CD4-positive, CD25-positive, alpha-beta regulatory T cell (primary cell): Measurements from ENCODE around the gene LRRC3C. TPM values are rescaled to one million over a fixed set of nuclear protein-coding genes. Genes with fewer than 3 reads are reported as not detected.

Experiments used
- ATAC-seq, 2 donors: fragments of 150-1000 bp; cut with Tn5 transposase; one replicate each; pipeline ENCODE4 v1.10.0; 2021; ENCODE audit warnings: low read depth in 2 of 2, moderate number of reproducible peaks in 2 of 2, moderate library complexity in 1 of 2
- DNase-seq, 3 donors: peaks; one replicate each; pipeline versions ENCODE4 v3.0.0 to v3.0.0-alpha.2; 2012 to 2022; ENCODE audit warnings: mixed read lengths in 1 of 3
- H3K27ac ChIP-seq: one replicate; pipeline ENCODE4 v1.7.0; 2013; ENCODE audit warnings: mild to moderate bottlenecking, low read length; ENCODE audit not compliant: insufficient read depth, poor library complexity, severe bottlenecking
- H3K27me3 ChIP-seq: one replicate; pipeline ENCODE4 v1.7.0; 2013; ENCODE audit warnings: low read length; ENCODE audit not compliant: control insufficient read depth, insufficient read depth
- H3K36me3 ChIP-seq: one replicate; pipeline ENCODE4 v1.7.0; 2013; ENCODE audit warnings: mild to moderate bottlenecking, low read length, moderate library complexity; ENCODE audit not compliant: control insufficient read depth, insufficient read depth
- H3K4me1 ChIP-seq: 2 replicates; pipeline ENCODE4 v1.7.0; 2013; ENCODE audit warnings: mild to moderate bottlenecking, low read length; ENCODE audit not compliant: insufficient read depth, control insufficient read depth, poor library complexity, severe bottlenecking
- H3K4me3 ChIP-seq: one replicate; pipeline ENCODE4 v1.7.0; 2013; ENCODE audit warnings: low read depth, mild to moderate bottlenecking, low read length, moderate library complexity
- H3K9me3 ChIP-seq, 2 experiments: 1 replicate in 1 of 2; 2 replicates in 1 of 2; pipeline ENCODE4 v1.7.0; 2013; ENCODE audit warnings: low read length in 2 of 2, mild to moderate bottlenecking in 1 of 2, moderate library complexity in 1 of 2; ENCODE audit not compliant: control insufficient read depth in 2 of 2
- H3K27ac Mint-ChIP-seq, 3 donors: one replicate each; pipeline ENCODE4 v1.8.0; 2020 to 2022; ENCODE audit warnings: mild to moderate bottlenecking in 3 of 3, mixed read lengths in 3 of 3, moderate library complexity in 2 of 3
- H3K27me3 Mint-ChIP-seq: one replicate; pipeline ENCODE4 v1.8.0; 2022; ENCODE audit warnings: mild to moderate bottlenecking, mixed read lengths
- H3K36me3 Mint-ChIP-seq: one replicate; pipeline ENCODE4 v1.8.0; 2020; ENCODE audit warnings: mixed read lengths
- H3K4me1 Mint-ChIP-seq, 4 donors: one replicate each; pipeline ENCODE4 v1.8.0; 2020 to 2022; ENCODE audit warnings: mixed read lengths in 4 of 4, mild to moderate bottlenecking in 1 of 4
- H3K4me3 Mint-ChIP-seq, 4 donors: one replicate each; pipeline ENCODE4 v1.8.0; 2020 to 2022; ENCODE audit warnings: mild to moderate bottlenecking in 4 of 4, mixed read lengths in 4 of 4, moderate library complexity in 3 of 4
- H3K9me3 Mint-ChIP-seq, 7 donors: one replicate each; pipeline ENCODE4 v1.8.0; 2020 to 2022; ENCODE audit warnings: mixed read lengths in 7 of 7, mild to moderate bottlenecking in 3 of 7, moderate library complexity in 2 of 7
- polyA plus RNA-seq, 4 donors: library from polyadenylated mRNA; unstranded; fragments of 300-500 nt; fragmentation: Illumina TruSeq; gene quantifications; one replicate each; pipeline ENCODE4 v1.2.3, GENCODE V29; 2021
- total RNA-seq: library from RNA; stranded (reverse); gene quantifications from one replicate; pipeline ENCODE4 v1.2.3, GENCODE V29; 2022

Gene LRRC3C
- total and polyA plus RNA-seq, 5 donors from 2014 or later = 0.38 TPM; not detected in 4

DNA sequence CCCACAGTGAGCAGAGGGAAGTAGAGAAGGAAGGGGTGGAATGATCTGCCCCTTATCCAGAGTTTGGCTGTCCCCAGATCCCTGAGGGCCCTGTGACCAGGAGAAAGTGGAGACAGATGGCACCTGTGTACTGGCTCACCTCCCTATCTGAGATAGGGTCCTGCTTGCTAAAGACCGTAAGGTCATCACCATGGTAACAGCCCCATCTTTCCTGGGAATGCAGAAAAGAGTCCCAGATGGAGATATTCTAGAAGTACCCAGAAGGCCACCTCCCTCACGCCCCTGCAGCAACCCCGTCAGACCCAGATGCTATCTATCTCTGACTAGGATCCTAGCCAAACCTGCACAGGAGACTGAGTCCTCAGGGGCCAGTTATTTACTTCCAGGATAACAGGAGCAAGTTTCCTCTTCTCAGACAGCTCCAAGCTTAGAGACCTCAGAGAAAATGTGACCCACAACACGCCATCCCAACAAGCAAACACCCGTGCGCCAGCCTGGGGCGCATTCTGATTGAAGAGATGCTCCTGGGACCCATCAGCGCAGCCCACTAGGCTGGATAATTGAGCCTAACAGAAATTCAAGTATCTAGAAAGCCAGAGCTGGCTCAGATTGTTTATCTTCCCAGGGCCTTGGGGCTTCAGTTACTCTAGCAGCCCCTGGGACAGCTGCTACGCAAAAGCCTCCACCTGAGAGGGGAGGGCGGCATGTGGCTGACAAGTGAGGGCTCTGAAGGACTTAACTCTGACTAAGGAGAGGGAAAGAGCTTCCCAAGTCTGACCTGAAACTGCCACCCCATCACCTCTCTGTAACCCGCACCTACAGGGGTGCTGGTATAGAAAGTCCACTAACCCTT lies 2.0 kb upstream of the LRRC3C start:
- Histone ChIP-seq H3K27ac (peak overlapping the region; percentile 86), H3K4me3 (peak overlapping the region; percentile 89), H3K27me3 (no peaks in the 10 kb centered on the region), H3K9me3 (no peaks in the 10 kb centered on the region), H3K4me1 (peaks cover 56% of the 10 kb centered on the region), H3K36me3 (peaks cover 27% of the 10 kb centered on the region)
- peak overlapping the region; percentile 76 to 96 (median 96) for H3K27ac Mint-ChIP-seq
- H3K9me3 Mint-ChIP-seq = no peaks in the 10 kb centered on the region
- H3K4me3 Mint-ChIP-seq = peak overlapping the region; percentile 89 to 97 (median 94)
- peaks cover 0 to 72% (median 43%) of the 10 kb centered on the region in 4 donors for H3K4me1 Mint-ChIP-seq
- peaks cover 25% of the 10 kb centered on the region for H3K36me3 Mint-ChIP-seq
- ATAC-seq = no peak
- no peak for DNase-seq
- no peaks in the 10 kb centered on the region for H3K27me3 Mint-ChIP-seq

GRCh38 chr17:39926135-39926587 lies 1.4 kb upstream of the LRRC3C start:
- Histone ChIP-seq H3K27ac (peak overlapping the region; percentile 86), H3K27me3 (no peaks in the 10 kb centered on the region), H3K9me3 (no peaks in the 10 kb centered on the region), H3K36me3 (peaks cover 25% of the 10 kb centered on the region), H3K4me1 (peaks cover 51% of the 10 kb centered on the region), H3K4me3 (peak overlapping the region; percentile 89)
- peak overlapping the region; percentile 89 to 97 (median 94) for H3K4me3 Mint-ChIP-seq
- peaks cover 25% of the 10 kb centered on the region for H3K36me3 Mint-ChIP-seq
- peak overlapping the region; percentile 76 to 96 (median 96) for H3K27ac Mint-ChIP-seq
- H3K4me1 Mint-ChIP-seq = peaks cover 0 to 66% (median 41%) of the 10 kb centered on the region in 4 donors
- ATAC-seq = no peak
- H3K27me3 Mint-ChIP-seq = no peaks in the 10 kb centered on the region
- H3K9me3 Mint-ChIP-seq = no peaks in the 10 kb centered on the region
- no peak for DNase-seq

GRCh38 chr17:39926588-39927100 lies 888 bp upstream of the LRRC3C start:
- Histone ChIP-seq H3K4me3 (peak overlapping the region; percentile 89), H3K4me1 (peaks cover 49% of the 10 kb centered on the region), H3K27me3 (no peaks in the 10 kb centered on the region), H3K36me3 (peaks cover 22% of the 10 kb centered on the region), H3K9me3 (no peaks in the 10 kb centered on the region), H3K27ac (peak overlapping the region; percentile 86)
- H3K27me3 Mint-ChIP-seq = no peaks in the 10 kb centered on the region
- DNase-seq (peak; percentile 39 to 89 (median 72)), ATAC-seq (peak; percentile 62 to 67)
- peak overlapping the region; percentile 76 to 96 (median 96) for H3K27ac Mint-ChIP-seq
- peaks cover 20% of the 10 kb centered on the region for H3K36me3 Mint-ChIP-seq
- no peaks in the 10 kb centered on the region for H3K9me3 Mint-ChIP-seq
- H3K4me1 Mint-ChIP-seq = peaks cover 0 to 61% (median 37%) of the 10 kb centered on the region in 4 donors
- peak overlapping the region; percentile 89 to 97 (median 94) for H3K4me3 Mint-ChIP-seq

GRCh38 chr17:39927929-39928857 lies 661 bp downstream of the LRRC3C start:
- no peaks in the 10 kb centered on the region for H3K27me3 Mint-ChIP-seq
- ATAC-seq (no peak), DNase-seq (no peak)
- Histone ChIP-seq H3K27ac (peak overlapping the region; percentile 86), H3K36me3 (peaks cover 6% of the 10 kb centered on the region), H3K27me3 (no peaks in the 10 kb centered on the region), H3K9me3 (no peaks in the 10 kb centered on the region), H3K4me1 (peaks cover 41% of the 10 kb centered on the region), H3K4me3 (peak overlapping the region; percentile 86)
- H3K4me3 Mint-ChIP-seq = peak overlapping the region; percentile 89 to 97 (median 94)
- H3K4me1 Mint-ChIP-seq = peaks cover 0 to 46% (median 31%) of the 10 kb centered on the region in 4 donors
- H3K27ac Mint-ChIP-seq = peak overlapping the region; percentile 26 to 96 (median 94)
- H3K9me3 Mint-ChIP-seq = no peaks in the 10 kb centered on the region
- peaks cover 10% of the 10 kb centered on the region for H3K36me3 Mint-ChIP-seq

DNA sequence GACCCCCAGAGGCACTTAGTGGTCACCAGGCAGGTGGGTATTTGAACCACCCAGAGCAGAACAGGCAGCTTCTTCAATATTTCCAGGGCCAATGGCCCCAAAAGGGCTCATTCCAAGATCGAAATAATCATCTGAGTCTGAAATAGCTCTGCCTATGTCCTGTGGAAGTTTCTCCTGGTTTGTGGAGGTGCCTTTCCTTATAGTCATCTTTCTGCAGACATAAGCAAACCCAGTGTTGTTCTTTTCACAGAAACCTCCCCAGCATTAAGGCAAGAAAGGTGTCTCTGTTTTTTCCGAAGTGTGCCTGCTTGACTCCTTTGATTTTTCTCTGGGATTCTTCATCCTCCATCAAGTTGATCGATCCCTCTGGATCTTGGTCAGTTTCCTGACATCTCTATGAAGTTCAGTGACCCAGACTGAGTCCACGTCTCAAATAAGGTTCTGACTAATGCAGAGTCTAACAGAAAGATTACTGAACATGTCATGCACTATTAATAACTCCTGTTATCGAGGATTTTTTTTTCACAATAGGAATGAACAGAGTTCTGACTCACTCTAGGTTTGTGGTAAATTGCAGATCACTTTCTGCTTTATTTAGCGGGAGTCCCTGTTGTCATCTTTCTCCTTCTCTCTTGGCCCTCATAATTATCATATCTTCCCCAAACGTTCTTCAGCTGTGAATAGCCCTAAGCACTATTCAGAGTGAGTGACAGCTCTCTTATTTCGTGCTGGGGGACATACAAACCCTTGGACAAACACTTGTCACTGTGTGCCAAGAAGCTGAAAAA lies 1.5 kb downstream of the LRRC3C start:
- peaks cover 6% of the 10 kb centered on the region for H3K36me3 Mint-ChIP-seq
- H3K27me3 ChIP-seq = no peaks in the 10 kb centered on the region
- H3K4me1 ChIP-seq = peaks cover 35% of the 10 kb centered on the region
- peak overlapping the region in 3 of 4 donors; percentile 62 to 76 (median 64) for H3K4me3 Mint-ChIP-seq
- H3K9me3 ChIP-seq = no peaks in the 10 kb centered on the region
- no peak for ATAC-seq
- no peak overlapping the region for H3K4me3 ChIP-seq
- no peak overlapping the region for H3K27ac Mint-ChIP-seq
- no peaks in the 10 kb centered on the region for H3K36me3 ChIP-seq
- no peak overlapping the region for H3K27ac ChIP-seq
- peaks cover 0 to 40% (median 30%) of the 10 kb centered on the region in 4 donors for H3K4me1 Mint-ChIP-seq
- H3K27me3 Mint-ChIP-seq = no peaks in the 10 kb centered on the region
- no peaks in the 10 kb centered on the region for H3K9me3 Mint-ChIP-seq
- DNase-seq = no peak

GRCh38 chr17:39929646-39930407 lies 2.3 kb downstream of the LRRC3C start:
- Histone ChIP-seq H3K9me3 (no peaks in the 10 kb centered on the region), H3K4me1 (peaks cover 27% of the 10 kb centered on the region), H3K36me3 (no peaks in the 10 kb centered on the region), H3K27ac (no peak overlapping the region), H3K27me3 (no peaks in the 10 kb centered on the region), H3K4me3 (no peak overlapping the region)
- no peak for ATAC-seq
- no peaks in the 10 kb centered on the region for H3K36me3 Mint-ChIP-seq
- H3K9me3 Mint-ChIP-seq = no peaks in the 10 kb centered on the region
- peaks cover 0 to 32% (median 23%) of the 10 kb centered on the region in 4 donors for H3K4me1 Mint-ChIP-seq
- H3K27me3 Mint-ChIP-seq = no peaks in the 10 kb centered on the region
- DNase-seq = no peak
- H3K4me3 Mint-ChIP-seq = peak overlapping the region in 2 of 4 donors; percentile 64 to 76
- H3K27ac Mint-ChIP-seq = no peak overlapping the region
